ENCODE results near the gene CALU.

DNA sequence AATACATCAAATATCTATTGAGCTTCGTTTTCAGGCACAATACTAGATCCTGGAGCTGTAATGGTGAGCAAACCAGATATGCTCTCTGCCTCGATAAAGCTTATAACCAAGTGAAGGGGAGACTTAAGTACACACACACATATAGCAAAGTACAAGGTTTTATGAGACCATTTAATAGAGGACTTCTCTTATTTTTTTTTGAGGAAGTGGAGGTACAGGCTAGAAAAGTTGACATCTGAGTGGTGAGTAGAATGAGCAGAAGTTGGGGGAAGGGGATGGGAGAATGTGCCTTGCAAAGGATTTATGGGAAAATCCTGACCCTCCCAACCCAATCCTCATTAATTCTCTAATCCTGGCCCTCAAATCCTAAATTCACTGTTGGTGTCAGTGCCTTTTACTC is 60.3 kb downstream of the CALU start:
- TF ChIP-seq, protein P1, sequence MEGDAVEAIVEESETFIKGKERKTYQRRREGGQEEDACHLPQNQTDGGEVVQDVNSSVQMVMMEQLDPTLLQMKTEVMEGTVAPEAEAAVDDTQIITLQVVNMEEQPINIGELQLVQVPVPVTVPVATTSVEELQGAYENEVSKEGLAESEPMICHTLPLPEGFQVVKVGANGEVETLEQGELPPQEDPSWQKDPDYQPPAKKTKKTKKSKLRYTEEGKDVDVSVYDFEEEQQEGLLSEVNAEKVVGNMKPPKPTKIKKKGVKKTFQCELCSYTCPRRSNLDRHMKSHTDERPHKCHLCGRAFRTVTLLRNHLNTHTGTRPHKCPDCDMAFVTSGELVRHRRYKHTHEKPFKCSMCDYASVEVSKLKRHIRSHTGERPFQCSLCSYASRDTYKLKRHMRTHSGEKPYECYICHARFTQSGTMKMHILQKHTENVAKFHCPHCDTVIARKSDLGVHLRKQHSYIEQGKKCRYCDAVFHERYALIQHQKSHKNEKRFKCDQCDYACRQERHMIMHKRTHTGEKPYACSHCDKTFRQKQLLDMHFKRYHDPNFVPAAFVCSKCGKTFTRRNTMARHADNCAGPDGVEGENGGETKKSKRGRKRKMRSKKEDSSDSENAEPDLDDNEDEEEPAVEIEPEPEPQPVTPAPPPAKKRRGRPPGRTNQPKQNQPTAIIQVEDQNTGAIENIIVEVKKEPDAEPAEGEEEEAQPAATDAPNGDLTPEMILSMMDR (IDR thresholded peaks at IDR 0.05): no peak
- no peak for TF ChIP-seq POLR2A (IDR thresholded peaks at IDR 0.05)
- TF ChIP-seq EP300 (IDR thresholded peaks at IDR 0.05): no peak
- no peak for TF ChIP-seq POLR2AphosphoS5 (IDR thresholded peaks at IDR 0.05)

Data from stomach (tissue), 4 donors.